Heart right ventricle (tissue), 16 donors: ENCODE results near the gene AZU1. TPM values are rescaled to one million over a fixed set of nuclear protein-coding genes. Genes with fewer than 3 reads are reported as not detected.

Source experiments
- ATAC-seq, 8 donors: fragments of 200-7000 bp; cut with Tn5 transposase; one replicate each; pipeline ENCODE4 v1.9.1; 2020; ENCODE audit warnings: mild to moderate bottlenecking in 8 of 8, moderate library complexity in 8 of 8, moderate number of reproducible peaks in 1 of 8
- DNase-seq, 2 donors: peaks; one replicate each; pipeline ENCODE4 v3.0.0-alpha.2; 2020
- H3K27ac ChIP-seq, 10 donors: fragments of 200-600 bp; sonication (generic) in 2 of 10; one replicate each; pipeline versions ENCODE4 v1.5.0 to v1.8.0; 2020 to 2022; ENCODE audit warnings: mild to moderate bottlenecking in 3 of 10
- H3K27me3 ChIP-seq, 7 donors: fragments of 200-600 bp; one replicate each; pipeline ENCODE4 v1.8.0; 2021 to 2022; ENCODE audit warnings: mild to moderate bottlenecking in 2 of 7
- H3K36me3 ChIP-seq, 9 donors: fragments of 200-600 bp; sonication (generic) in 1 of 9; one replicate each; pipeline versions ENCODE4 v1.5.0 to v1.8.0; 2020 to 2022; ENCODE audit warnings: mild to moderate bottlenecking in 2 of 9
- H3K4me1 ChIP-seq, 9 donors: fragments of 200-600 bp; sonication (generic) in 1 of 9; one replicate each; pipeline versions ENCODE4 v1.5.0 to v1.8.0; 2020 to 2022; ENCODE audit warnings: mild to moderate bottlenecking in 4 of 9
- H3K4me3 ChIP-seq, 10 donors: fragments of 200-600 bp; sonication (generic) in 2 of 10; one replicate each; pipeline versions ENCODE4 v1.5.0 to v1.8.0; 2020 to 2022; ENCODE audit warnings: mild to moderate bottlenecking in 7 of 10, moderate library complexity in 2 of 10
- H3K9me3 ChIP-seq, 11 donors: fragments of 200-600 bp in 10 of 11; sonication (generic) in 2 of 11; one replicate each; pipeline versions ENCODE4 v1.5.0 to v1.8.0; 2013 to 2022; ENCODE audit warnings: mild to moderate bottlenecking in 2 of 11, control low read depth in 1 of 11, moderate library complexity in 1 of 11
- CTCF ChIP-seq, 9 donors: fragments of 200-600 bp; sonication (generic) in 2 of 9; IDR thresholded peaks; one replicate each; pipeline versions ENCODE4 v1.5.0 to v1.8.0; 2021 to 2022; ENCODE audit warnings: antibody characterized with exemption in 9 of 9, mild to moderate bottlenecking in 5 of 9, moderate library complexity in 1 of 9
- WGBS, 2 donors: extraction: QIAGEN DNeasy Blood & Tissue Kit; methylation state at CpG; one replicate each; pipeline ENCODE4 v1.1.7; 2013; ENCODE audit warnings: inconsistent platforms in 1 of 2; 5-methylcytosine and 5-hydroxymethylcytosine counted together
- intact Hi-C, 10 donors: fragments of 100-400 bp; cut with DNase I; formaldehyde crosslinking; loops; one replicate each; pipeline versions ENCODE4 v1.11.1 to v1.14.2; 2022
- polyA plus RNA-seq, 2 donors: library from polyadenylated mRNA; stranded (reverse); fragments of 200-250 nt; gene quantifications; one replicate each; pipeline ENCODE4 v1.2.3, GENCODE V29; 2013
- total RNA-seq, 10 donors: library from RNA; stranded (reverse); fragmentation: NEBNext Ultra II Directional in 3 of 10; extraction: Animal tissue kit (Norgen Biotek cat#: 25700) in 3 of 10; gene quantifications; one replicate each; pipeline versions ENCODE4 v1.2.1 to v1.2.4, GENCODE V29; 2021 to 2023
- donor health status: Arrhythmogenic right ventricular cardiomyopathy.
- donor health status: ischemic (EF 13 %, LVEDD 7.1; RV severe dilation, severe dysfunction).
- donor health status: healthy with polysubstance abuse.
- donor health status: DM: no; HTN: yes; CAD: no.
- donor health status: DM: no; HTN: no; CAD: no.
- donor health status: ischemic (EF 25% LVEDD 6.9; RV normal size, moderate dysfunction).
- donor health status: ischemic (EF 25% LVEDD 5.7; RV mildly dilated, moderate dysfunction).
- donor health status: healthy.
- donor health status: DM: yes; HTN: yes; CAD: no.
- donor health status: Ischemic cardiomyopathy.
- donor health status: ischemic (EF 35%, LVEDD 5.7; RV mildly dilated, moderate dysfunction).
- donor health status: nonischemic (EF 11% LVEDD 7.7; RV severe dilation, severe dysfunction).
- donor health status: DM: yes; HTN: yes; CAD: no.
- donor health status: PGD.
- donor health status: ischemic (EF 29% LVEDD 5.4; RV normal size, mild dysfunction).
- donor health status: nonischemic (EF 23%, LVEDD 6.1; RV moderate dilation, normal function).

AZU1 gene
- total and polyA plus RNA-seq, 12 donors = 0.06 to 1.7 TPM; not detected in 10

GRCh38 chr19:787536-787935 is 40.1 kb upstream of the AZU1 start:
- intact Hi-C loops = no loop called here
- H3K36me3 ChIP-seq = no peaks in the 10 kb centered on the region
- no peak for ATAC-seq
- no peaks in the 10 kb centered on the region for H3K27me3 ChIP-seq
- H3K9me3 ChIP-seq = no peaks in the 10 kb centered on the region
- DNase-seq = no peak
- no peak overlapping the region for H3K4me3 ChIP-seq
- H3K27ac ChIP-seq = peak overlapping the region in 9 of 10 donors; percentile 27 to 88 (median 79)
- 85 to 88% methylated on average over 16 of the region's 16 CpGs for WGBS, 2 donors
- H3K4me1 ChIP-seq = peaks cover 9 to 77% (median 42%) of the 10 kb centered on the region in 9 donors
- TF ChIP-seq CTCF (IDR thresholded peaks at IDR 0.05) = no peak

GRCh38 chr19:788686-788982 is 39.0 kb upstream of the AZU1 start:
- H3K36me3 ChIP-seq = no peaks in the 10 kb centered on the region
- ATAC-seq (peak in 2 of 8 donors; percentile 1 to 26), DNase-seq (no peak)
- H3K27ac ChIP-seq = peak overlapping the region; percentile 48 to 88 (median 80)
- H3K9me3 ChIP-seq = no peaks in the 10 kb centered on the region
- intact Hi-C loops = no loop called here
- peak overlapping the region in 5 of 10 donors; percentile 4 to 32 (median 25) for H3K4me3 ChIP-seq
- H3K4me1 ChIP-seq = peaks cover 7 to 75% (median 45%) of the 10 kb centered on the region in 9 donors
- WGBS, 2 donors = 57 to 64% methylated on average over 11 of the region's 11 CpGs
- TF ChIP-seq CTCF (IDR thresholded peaks at IDR 0.05) = no peak
- H3K27me3 ChIP-seq = no peaks in the 10 kb centered on the region

GRCh38 chr19:788983-789700 is 38.5 kb upstream of the AZU1 start:
- ATAC-seq (peak; percentile 68 to 91 (median 87)), DNase-seq (peak; percentile 64 to 67)
- 30 to 37% methylated on average over 33 of the region's 33 CpGs for WGBS, 2 donors
- H3K27me3 ChIP-seq = no peaks in the 10 kb centered on the region
- peak overlapping the region; percentile 48 to 88 (median 80) for H3K27ac ChIP-seq
- H3K9me3 ChIP-seq = no peaks in the 10 kb centered on the region
- H3K36me3 ChIP-seq = no peaks in the 10 kb centered on the region
- H3K4me1 ChIP-seq = peaks cover 7 to 70% (median 45%) of the 10 kb centered on the region in 9 donors
- H3K4me3 ChIP-seq = peak overlapping the region in 8 of 10 donors; percentile 4 to 32 (median 15)
- TF ChIP-seq CTCF (IDR thresholded peaks at IDR 0.05) = peak in 2 of 9 donors; percentile 26 to 34
- intact Hi-C loops = no loop called here

GRCh38 chr19:789701-790060 is 38.0 kb upstream of the AZU1 start:
- H3K27me3 ChIP-seq = no peaks in the 10 kb centered on the region
- TF ChIP-seq CTCF (IDR thresholded peaks at IDR 0.05) = no peak
- ATAC-seq (peak in 1 of 8 donors; percentile 3), DNase-seq (no peak)
- intact Hi-C loops = loop anchor here in 1 of 10 donors (10.0 kb wide), 1 partner anchor 65 kb away; the partner anchor contains the start of genes CFD and ELANE
- H3K4me1 ChIP-seq = peaks cover 6 to 64% (median 45%) of the 10 kb centered on the region in 9 donors
- 63 to 72% methylated on average over 9 of the region's 9 CpGs for WGBS, 2 donors
- H3K36me3 ChIP-seq = no peaks in the 10 kb centered on the region
- H3K27ac ChIP-seq = peak overlapping the region; percentile 48 to 88 (median 80)
- H3K9me3 ChIP-seq = no peaks in the 10 kb centered on the region
- peak overlapping the region in 4 of 10 donors; percentile 9 to 32 (median 25) for H3K4me3 ChIP-seq
